ENCODE measurements around the gene SIGLEC15.

GRCh38 chr18:45844938-45845337 lies 19.5 kb downstream of the SIGLEC15 start:
- TF ChIP-seq CTCF (IDR thresholded peaks at IDR 0.05) (no peak), POLR2A (IDR thresholded peaks at IDR 0.05) (no peak), POLR2AphosphoS5 (IDR thresholded peaks at IDR 0.05) (no peak), EP300 (IDR thresholded peaks at IDR 0.05) (no peak)

Measured in stomach (tissue), 4 donors.